K562 (cell line): ENCODE results near the gene SMCO1. TPM values are rescaled to one million over a fixed set of nuclear protein-coding genes. Genes with fewer than 3 reads are reported as not detected.

Experiments used
- GABPB1 ChIP-seq: sonication (generic); formaldehyde crosslinking; IDR thresholded peaks from 2 replicates; pipeline ENCODE4 v1.8.0; 2022; ENCODE audit warnings: mild to moderate bottlenecking, missing genetic modification reagents
- KAT8 ChIP-seq: fragments of 450-650 bp; IDR thresholded peaks from 2 replicates; pipeline ENCODE4 v1.6.1; 2016; ENCODE audit warnings: low read depth, mild to moderate bottlenecking
- MXI1 ChIP-seq: IDR thresholded peaks from 2 replicates; pipeline ENCODE4 v1.6.1; 2011; ENCODE audit warnings: low read depth, mild to moderate bottlenecking, improper control_type of control experiment, low read length
- PURB ChIP-seq: sonication (generic); formaldehyde crosslinking; IDR thresholded peaks from 2 replicates; pipeline ENCODE4 v1.9.0; 2021; ENCODE audit warnings: low read depth, mild to moderate bottlenecking, missing genetic modification reagents
- RAD51 ChIP-seq: fragments of 450-650 bp; IDR thresholded peaks from 2 replicates; pipeline ENCODE4 v1.7.1; 2016; ENCODE audit warnings: low read depth, mild to moderate bottlenecking, borderline replicate concordance
- SPI1 ChIP-seq: IDR thresholded peaks from 2 replicates; pipeline ENCODE4 v1.6.1; 2011; ENCODE audit warnings: low read depth, low read length, control low read depth, borderline replicate concordance
- polyA plus RNA-seq, 8 experiments: library from polyadenylated mRNA; depleted of rRNA in 4 of 8; stranded (reverse) in 5 of 8; unstranded in 3 of 8; fragments of >200 nt; fragmentation: Nextera tagmentation in 2 of 8; fragmentation: Illumina TruSeq in 1 of 8; extraction: Ambion mirVana in 2 of 8; extraction: Trizol in 1 of 8; gene quantifications; 2 replicates each; pipeline versions ENCODE4 v1.2.1 to v1.2.3, GENCODE V29; 2011 to 2014; ENCODE audit warnings: inconsistent platforms in 1 of 8, missing spikeins in 1 of 8
- total RNA-seq, 7 experiments: library from RNA; depleted of rRNA in 6 of 7; stranded (reverse); fragments of >200 nt in 6 of 7; fragmentation: Illumina TruSeq in 2 of 7; extraction: Trizol in 2 of 7; gene quantifications; 2 replicates each; pipeline versions ENCODE4 v1.2.1 to v1.2.3, GENCODE V29; 2011 to 2021; ENCODE audit warnings: low replicate concordance in 1 of 7
- TF ChIP-seq, protein P1 (sequence below), 3 experiments: fragments of 200-800 bp in 1 of 3; fragments of 250-450 bp in 1 of 3; fragments of 450-650 bp in 1 of 3; sonication (Bioruptor Pico) in 1 of 3; sonication (Bioruptor generic) in 1 of 3; formaldehyde crosslinking in 1 of 3; IDR thresholded peaks; 2 replicates each; pipeline versions ENCODE4 v1.6.1 to v1.8.0; 2016 to 2022; ENCODE audit warnings: mild to moderate bottlenecking in 2 of 3, missing genetic modification characterization in 2 of 3, missing compliant biosample characterization in 1 of 3, moderate library complexity in 1 of 3
- TF ChIP-seq, protein P2 (sequence below): fragments of 250-450 bp; sonication (Bioruptor Pico); IDR thresholded peaks from 2 replicates; pipeline ENCODE4 v1.8.0; 2021; ENCODE audit warnings: moderate library complexity, mild to moderate bottlenecking, inconsistent platforms
- TF ChIP-seq, protein P3 (sequence below), 2 experiments: fragments of 450-650 bp; formaldehyde crosslinking in 1 of 2; IDR thresholded peaks; 2 replicates each; pipeline versions ENCODE4 v1.4.0 to v1.6.1; 2014 to 2020; ENCODE audit warnings: mild to moderate bottlenecking in 2 of 2, borderline replicate concordance in 1 of 2, low read depth in 1 of 2
- TF ChIP-seq, protein P4 (sequence below), 2 experiments: fragments of 150-350 bp in 1 of 2; IDR thresholded peaks; 2 replicates each; pipeline ENCODE4 v1.6.1; 2012 to 2016; ENCODE audit warnings: low read depth in 2 of 2, low read length in 2 of 2, mild to moderate bottlenecking in 1 of 2, moderate library complexity in 1 of 2

The SMCO1 gene
- total and polyA plus RNA-seq, 9 of the 15 experiments (the other 6 are each of a cell fraction or from before 2014, with no cell fraction given) = 0.05 to 0.35 (median 0.12) TPM; not detected in 5

DNA sequence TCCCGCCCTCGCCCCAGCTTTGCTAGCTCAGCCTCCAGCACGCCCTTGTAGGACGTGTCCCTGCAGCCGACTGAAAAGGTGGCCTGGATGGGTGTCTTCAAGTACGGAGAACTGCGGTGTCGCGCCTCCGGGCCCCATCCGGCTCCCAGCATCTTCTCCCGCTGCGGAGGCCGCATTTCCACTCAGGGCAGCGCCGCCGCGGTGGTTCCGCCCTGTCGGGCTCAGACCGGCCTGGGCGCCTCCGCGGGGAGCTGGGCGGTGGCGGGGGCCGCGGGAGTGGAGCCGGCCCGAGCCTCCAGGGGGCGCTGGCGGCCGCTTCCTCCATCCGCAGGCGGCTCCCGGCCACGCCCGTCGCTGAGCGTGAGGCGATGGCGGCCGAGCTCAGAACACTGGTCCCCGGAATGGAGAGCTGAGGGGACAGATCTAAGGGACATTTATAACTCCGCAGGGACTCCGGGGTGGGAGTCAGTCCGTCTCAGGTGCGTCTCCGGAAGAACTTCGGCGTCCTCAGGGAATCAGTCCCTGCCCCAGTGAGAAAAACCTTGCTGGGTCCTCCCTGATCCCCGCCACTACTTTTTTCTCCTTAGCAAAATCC, 13.6 kb upstream of the SMCO1 start (continued):
- TF ChIP-seq, protein P1, sequence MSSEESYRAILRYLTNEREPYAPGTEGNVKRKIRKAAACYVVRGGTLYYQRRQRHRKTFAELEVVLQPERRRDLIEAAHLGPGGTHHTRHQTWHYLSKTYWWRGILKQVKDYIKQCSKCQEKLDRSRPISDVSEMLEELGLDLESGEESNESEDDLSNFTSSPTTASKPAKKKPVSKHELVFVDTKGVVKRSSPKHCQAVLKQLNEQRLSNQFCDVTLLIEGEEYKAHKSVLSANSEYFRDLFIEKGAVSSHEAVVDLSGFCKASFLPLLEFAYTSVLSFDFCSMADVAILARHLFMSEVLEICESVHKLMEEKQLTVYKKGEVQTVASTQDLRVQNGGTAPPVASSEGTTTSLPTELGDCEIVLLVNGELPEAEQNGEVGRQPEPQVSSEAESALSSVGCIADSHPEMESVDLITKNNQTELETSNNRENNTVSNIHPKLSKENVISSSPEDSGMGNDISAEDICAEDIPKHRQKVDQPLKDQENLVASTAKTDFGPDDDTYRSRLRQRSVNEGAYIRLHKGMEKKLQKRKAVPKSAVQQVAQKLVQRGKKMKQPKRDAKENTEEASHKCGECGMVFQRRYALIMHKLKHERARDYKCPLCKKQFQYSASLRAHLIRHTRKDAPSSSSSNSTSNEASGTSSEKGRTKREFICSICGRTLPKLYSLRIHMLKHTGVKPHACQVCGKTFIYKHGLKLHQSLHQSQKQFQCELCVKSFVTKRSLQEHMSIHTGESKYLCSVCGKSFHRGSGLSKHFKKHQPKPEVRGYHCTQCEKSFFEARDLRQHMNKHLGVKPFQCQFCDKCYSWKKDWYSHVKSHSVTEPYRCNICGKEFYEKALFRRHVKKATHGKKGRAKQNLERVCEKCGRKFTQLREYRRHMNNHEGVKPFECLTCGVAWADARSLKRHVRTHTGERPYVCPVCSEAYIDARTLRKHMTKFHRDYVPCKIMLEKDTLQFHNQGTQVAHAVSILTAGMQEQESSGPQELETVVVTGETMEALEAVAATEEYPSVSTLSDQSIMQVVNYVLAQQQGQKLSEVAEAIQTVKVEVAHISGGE (CRISPR knock-in tag; IDR thresholded peaks at IDR 0.05) = 0 out of 6 replicates have a peak, but pooled peaks of 1 of the 3 experiments have one; percentile 33
- TF ChIP-seq, protein P2, sequence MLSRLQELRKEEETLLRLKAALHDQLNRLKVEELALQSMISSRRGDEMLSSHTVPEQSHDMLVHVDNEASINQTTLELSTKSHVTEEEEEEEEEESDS = no peak
- no peak for TF ChIP-seq PURB (CRISPR knock-in tag)
- TF ChIP-seq, protein P3, sequence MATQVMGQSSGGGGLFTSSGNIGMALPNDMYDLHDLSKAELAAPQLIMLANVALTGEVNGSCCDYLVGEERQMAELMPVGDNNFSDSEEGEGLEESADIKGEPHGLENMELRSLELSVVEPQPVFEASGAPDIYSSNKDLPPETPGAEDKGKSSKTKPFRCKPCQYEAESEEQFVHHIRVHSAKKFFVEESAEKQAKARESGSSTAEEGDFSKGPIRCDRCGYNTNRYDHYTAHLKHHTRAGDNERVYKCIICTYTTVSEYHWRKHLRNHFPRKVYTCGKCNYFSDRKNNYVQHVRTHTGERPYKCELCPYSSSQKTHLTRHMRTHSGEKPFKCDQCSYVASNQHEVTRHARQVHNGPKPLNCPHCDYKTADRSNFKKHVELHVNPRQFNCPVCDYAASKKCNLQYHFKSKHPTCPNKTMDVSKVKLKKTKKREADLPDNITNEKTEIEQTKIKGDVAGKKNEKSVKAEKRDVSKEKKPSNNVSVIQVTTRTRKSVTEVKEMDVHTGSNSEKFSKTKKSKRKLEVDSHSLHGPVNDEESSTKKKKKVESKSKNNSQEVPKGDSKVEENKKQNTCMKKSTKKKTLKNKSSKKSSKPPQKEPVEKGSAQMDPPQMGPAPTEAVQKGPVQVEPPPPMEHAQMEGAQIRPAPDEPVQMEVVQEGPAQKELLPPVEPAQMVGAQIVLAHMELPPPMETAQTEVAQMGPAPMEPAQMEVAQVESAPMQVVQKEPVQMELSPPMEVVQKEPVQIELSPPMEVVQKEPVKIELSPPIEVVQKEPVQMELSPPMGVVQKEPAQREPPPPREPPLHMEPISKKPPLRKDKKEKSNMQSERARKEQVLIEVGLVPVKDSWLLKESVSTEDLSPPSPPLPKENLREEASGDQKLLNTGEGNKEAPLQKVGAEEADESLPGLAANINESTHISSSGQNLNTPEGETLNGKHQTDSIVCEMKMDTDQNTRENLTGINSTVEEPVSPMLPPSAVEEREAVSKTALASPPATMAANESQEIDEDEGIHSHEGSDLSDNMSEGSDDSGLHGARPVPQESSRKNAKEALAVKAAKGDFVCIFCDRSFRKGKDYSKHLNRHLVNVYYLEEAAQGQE (IDR thresholded peaks at IDR 0.05; ENCODE audit: borderline replicate concordance) = peak; percentile 71; the same call in 1 of the 2 replicates
- TF ChIP-seq, protein P3 (CRISPR knock-in tag; IDR thresholded peaks at IDR 0.05; ENCODE audit: low read depth) = peak; percentile 55; the same call in 1 of the 2 replicates
- TF ChIP-seq SPI1 = no peak
- peak; percentile 63 for TF ChIP-seq GABPB1 (CRISPR knock-in tag)
- TF ChIP-seq, protein P4, sequence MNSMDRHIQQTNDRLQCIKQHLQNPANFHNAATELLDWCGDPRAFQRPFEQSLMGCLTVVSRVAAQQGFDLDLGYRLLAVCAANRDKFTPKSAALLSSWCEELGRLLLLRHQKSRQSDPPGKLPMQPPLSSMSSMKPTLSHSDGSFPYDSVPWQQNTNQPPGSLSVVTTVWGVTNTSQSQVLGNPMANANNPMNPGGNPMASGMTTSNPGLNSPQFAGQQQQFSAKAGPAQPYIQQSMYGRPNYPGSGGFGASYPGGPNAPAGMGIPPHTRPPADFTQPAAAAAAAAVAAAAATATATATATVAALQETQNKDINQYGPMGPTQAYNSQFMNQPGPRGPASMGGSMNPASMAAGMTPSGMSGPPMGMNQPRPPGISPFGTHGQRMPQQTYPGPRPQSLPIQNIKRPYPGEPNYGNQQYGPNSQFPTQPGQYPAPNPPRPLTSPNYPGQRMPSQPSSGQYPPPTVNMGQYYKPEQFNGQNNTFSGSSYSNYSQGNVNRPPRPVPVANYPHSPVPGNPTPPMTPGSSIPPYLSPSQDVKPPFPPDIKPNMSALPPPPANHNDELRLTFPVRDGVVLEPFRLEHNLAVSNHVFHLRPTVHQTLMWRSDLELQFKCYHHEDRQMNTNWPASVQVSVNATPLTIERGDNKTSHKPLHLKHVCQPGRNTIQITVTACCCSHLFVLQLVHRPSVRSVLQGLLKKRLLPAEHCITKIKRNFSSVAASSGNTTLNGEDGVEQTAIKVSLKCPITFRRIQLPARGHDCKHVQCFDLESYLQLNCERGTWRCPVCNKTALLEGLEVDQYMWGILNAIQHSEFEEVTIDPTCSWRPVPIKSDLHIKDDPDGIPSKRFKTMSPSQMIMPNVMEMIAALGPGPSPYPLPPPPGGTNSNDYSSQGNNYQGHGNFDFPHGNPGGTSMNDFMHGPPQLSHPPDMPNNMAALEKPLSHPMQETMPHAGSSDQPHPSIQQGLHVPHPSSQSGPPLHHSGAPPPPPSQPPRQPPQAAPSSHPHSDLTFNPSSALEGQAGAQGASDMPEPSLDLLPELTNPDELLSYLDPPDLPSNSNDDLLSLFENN (IDR thresholded peaks at IDR 0.05; ENCODE audit: low read depth in 2 of 2, low read length in 2 of 2) = 0 out of 4 replicates have a peak, but pooled peaks of 1 of the 2 experiments have one; percentile 13
- 0 out of 2 replicates have a peak, but pooled peaks have one; percentile 31 for TF ChIP-seq MXI1
- TF ChIP-seq KAT8 = no peak
- TF ChIP-seq RAD51 = no peak
